Activated CD4-positive, alpha-beta T cell treated with anti-CD3 and anti-CD28 coated beads, Interleukin-2, amount 10 ng/mL, durations not matched to agents 7 days and 5 days (primary cell): ENCODE data around the gene OR56A5. TPM values are rescaled to one million over a fixed set of nuclear protein-coding genes. Genes with fewer than 3 reads are reported as not detected.

ENCODE experiments used
- CTCF ChIA-PET: fragments of 350-600 bp; sonication (Branson Sonifier 250); formaldehyde crosslinking; loops from one replicate; lab custom pipeline; 2021; ENCODE audit warnings: antibody characterized with exemption; lab: Charles Lee
- POLR2A ChIA-PET: fragments of 350-600 bp; sonication (Branson Sonifier 250); formaldehyde crosslinking; loops from one replicate; lab custom pipeline; 2021; ENCODE audit warnings: antibody characterized with exemption; lab: Charles Lee
- DNase-seq: peaks from one replicate; pipeline ENCODE4 v3.0.0-alpha.2; 2020
- H3K27ac Mint-ChIP-seq: one replicate; pipeline ENCODE4 v1.8.0; 2021; ENCODE audit warnings: mild to moderate bottlenecking, moderate library complexity, mixed read lengths
- H3K27me3 Mint-ChIP-seq: one replicate; pipeline ENCODE4 v1.8.0; 2021; ENCODE audit warnings: mixed read lengths
- H3K36me3 Mint-ChIP-seq: one replicate; pipeline ENCODE4 v1.8.0; 2021; ENCODE audit warnings: low read depth, mixed read lengths
- H3K4me1 Mint-ChIP-seq: one replicate; pipeline ENCODE4 v1.8.0; 2021; ENCODE audit warnings: mixed read lengths
- H3K4me3 Mint-ChIP-seq: one replicate; pipeline ENCODE4 v1.8.0; 2021; ENCODE audit warnings: mild to moderate bottlenecking, moderate library complexity, mixed read lengths
- H3K9me3 Mint-ChIP-seq: one replicate; pipeline ENCODE4 v1.8.0; 2021; ENCODE audit warnings: mixed read lengths
- total RNA-seq, 2 experiments: library from RNA; stranded (reverse); gene quantifications; one replicate each; pipeline ENCODE4 v1.2.3, GENCODE V29; 2021

OR56A5 gene
- total RNA-seq: not detected

GRCh38 chr11:5968394-5968793 is at the start of gene OR56A5:
Gene OR56A5, minus strand, starts transcription at chr11:5968494. Its CDS starts 0 bp downstream, at chr11:5968494.
- H3K36me3 Mint-ChIP-seq: no peaks in the 10 kb centered on the region
- no peaks in the 10 kb centered on the region for H3K4me1 Mint-ChIP-seq
- no peak within 1 kb of the TSS for H3K27ac Mint-ChIP-seq
- ChIA-PET POLR2A (no interaction called here), CTCF (no interaction called here)
- peaks cover 4% of the 10 kb centered on the region for H3K9me3 Mint-ChIP-seq
- peaks cover 12% of the 10 kb centered on the region for H3K27me3 Mint-ChIP-seq
- DNase-seq: no peak
- H3K4me3 Mint-ChIP-seq: no peak within 1 kb of the TSS

- POLR2A ChIA-PET: no interaction called here
- CTCF ChIA-PET: interaction anchor here (1.1 kb wide), 1 partner anchor 338 kb away, joined by 3 read pairs; no protein-coding TSS in a partner anchor
These were observed 44.7 kb upstream of the OR56A5 start for GRCh38 chr11:6013042-6013441.

GRCh38 chr11:6012035-6012668 is 43.9 kb upstream of the OR56A5 start:
- H3K9me3 Mint-ChIP-seq: peaks cover 4% of the 10 kb centered on the region
- H3K27ac Mint-ChIP-seq: no peak overlapping the region
- CTCF ChIA-PET: interaction anchor here (0.8 kb wide), 1 partner anchor 40 kb away, joined by 3 read pairs; no protein-coding TSS in a partner anchor
- H3K4me1 Mint-ChIP-seq: no peaks in the 10 kb centered on the region
- H3K36me3 Mint-ChIP-seq: no peaks in the 10 kb centered on the region
- DNase-seq: no peak
- POLR2A ChIA-PET: no interaction called here
- H3K27me3 Mint-ChIP-seq: peaks cover 14% of the 10 kb centered on the region
- H3K4me3 Mint-ChIP-seq: no peak overlapping the region

More at GRCh38 chr11:6013042-6013441, 44.7 kb upstream of the OR56A5 start:
- no peaks in the 10 kb centered on the region for H3K36me3 Mint-ChIP-seq
- H3K9me3 Mint-ChIP-seq: peaks cover 4% of the 10 kb centered on the region
- DNase-seq: no peak
- H3K4me1 Mint-ChIP-seq: no peaks in the 10 kb centered on the region
- H3K27ac Mint-ChIP-seq: no peak overlapping the region
- no peak overlapping the region for H3K4me3 Mint-ChIP-seq
- peaks cover 14% of the 10 kb centered on the region for H3K27me3 Mint-ChIP-seq

- no peaks in the 10 kb centered on the region for H3K4me1 Mint-ChIP-seq
- no peaks in the 10 kb centered on the region for H3K9me3 Mint-ChIP-seq
- H3K27me3 Mint-ChIP-seq: peaks cover 17% of the 10 kb centered on the region
- POLR2A ChIA-PET: no interaction called here
- DNase-seq: no peak
- no peaks in the 10 kb centered on the region for H3K36me3 Mint-ChIP-seq
- CTCF ChIA-PET: no interaction called here
- H3K27ac Mint-ChIP-seq: no peak within 1 kb of the TSS
- no peak within 1 kb of the TSS for H3K4me3 Mint-ChIP-seq
These were observed 38.6 kb upstream of the OR56A5 start, which contains the start of gene OR56A4 for GRCh38 chr11:6006846-6007245. Gene OR56A4, minus strand, starts transcription at chr11:6006946. Its CDS starts 3,954 bp downstream, at chr11:6002992.

GRCh38 chr11:6006395-6006794 is 38.1 kb upstream of the OR56A5 start:
- CTCF ChIA-PET: no interaction called here
- Mint-ChIP-seq H3K4me1 (no peaks in the 10 kb centered on the region), H3K9me3 (no peaks in the 10 kb centered on the region), H3K36me3 (no peaks in the 10 kb centered on the region), H3K27me3 (peaks cover 18% of the 10 kb centered on the region), H3K27ac (no peak overlapping the region), H3K4me3 (no peak overlapping the region)
- DNase-seq: no peak
- POLR2A ChIA-PET: no interaction called here

- Mint-ChIP-seq H3K27me3 (peaks cover 16% of the 10 kb centered on the region), H3K9me3 (no peaks in the 10 kb centered on the region), H3K27ac (no peak overlapping the region), H3K4me3 (no peak overlapping the region), H3K4me1 (no peaks in the 10 kb centered on the region), H3K36me3 (no peaks in the 10 kb centered on the region)
- DNase-seq: no peak
- ChIA-PET POLR2A (no interaction called here), CTCF (no interaction called here)
These were observed 34.0 kb upstream of the OR56A5 start for GRCh38 chr11:6002202-6002699.

- POLR2A ChIA-PET: no interaction called here
- H3K36me3 Mint-ChIP-seq: no peaks in the 10 kb centered on the region
- peaks cover 8% of the 10 kb centered on the region for H3K27me3 Mint-ChIP-seq
- no peaks in the 10 kb centered on the region for H3K9me3 Mint-ChIP-seq
- H3K4me3 Mint-ChIP-seq: no peak overlapping the region
- no peaks in the 10 kb centered on the region for H3K4me1 Mint-ChIP-seq
- CTCF ChIA-PET: no interaction called here
- no peak for DNase-seq
- H3K27ac Mint-ChIP-seq: no peak overlapping the region
These were observed 26.5 kb upstream of the OR56A5 start for GRCh38 chr11:5994791-5995190.

- POLR2A ChIA-PET: no interaction called here
- H3K4me1 Mint-ChIP-seq: no peaks in the 10 kb centered on the region
- CTCF ChIA-PET: no interaction called here
- H3K27me3 Mint-ChIP-seq: peaks cover 6% of the 10 kb centered on the region
- no peaks in the 10 kb centered on the region for H3K36me3 Mint-ChIP-seq
- no peaks in the 10 kb centered on the region for H3K9me3 Mint-ChIP-seq
- H3K4me3 Mint-ChIP-seq: no peak overlapping the region
- no peak for DNase-seq
- H3K27ac Mint-ChIP-seq: no peak overlapping the region
These were observed 24.4 kb upstream of the OR56A5 start for GRCh38 chr11:5992604-5993251.

GRCh38 chr11:5992150-5992549 is 23.9 kb upstream of the OR56A5 start:
- peaks cover 8% of the 10 kb centered on the region for H3K27me3 Mint-ChIP-seq
- H3K36me3 Mint-ChIP-seq: no peaks in the 10 kb centered on the region
- no peaks in the 10 kb centered on the region for H3K9me3 Mint-ChIP-seq
- H3K4me3 Mint-ChIP-seq: no peak overlapping the region
- no peak overlapping the region for H3K27ac Mint-ChIP-seq
- DNase-seq: no peak
- ChIA-PET POLR2A (no interaction called here), CTCF (no interaction called here)
- H3K4me1 Mint-ChIP-seq: no peaks in the 10 kb centered on the region

- Mint-ChIP-seq H3K4me3 (no peak overlapping the region), H3K36me3 (no peaks in the 10 kb centered on the region), H3K4me1 (no peaks in the 10 kb centered on the region), H3K27ac (no peak overlapping the region), H3K27me3 (peaks cover 9% of the 10 kb centered on the region), H3K9me3 (no peaks in the 10 kb centered on the region)
- DNase-seq: no peak
- POLR2A ChIA-PET: no interaction called here
- CTCF ChIA-PET: no interaction called here
These were observed 20.9 kb upstream of the OR56A5 start for GRCh38 chr11:5989203-5989602.

- ChIA-PET POLR2A (no interaction called here), CTCF (no interaction called here)
- Mint-ChIP-seq H3K4me3 (no peak within 1 kb of the TSS), H3K27ac (no peak within 1 kb of the TSS), H3K4me1 (no peaks in the 10 kb centered on the region), H3K27me3 (peaks cover 12% of the 10 kb centered on the region), H3K9me3 (no peaks in the 10 kb centered on the region), H3K36me3 (no peaks in the 10 kb centered on the region)
- no peak for DNase-seq
These were observed 18.6 kb upstream of the OR56A5 start, which contains the start of gene OR52L1 for GRCh38 chr11:5986885-5987284. Gene OR52L1, minus strand, starts transcription at chr11:5986985. Its CDS starts 55 bp downstream, at chr11:5986930.

GRCh38 chr11:5983443-5983842 is 15.1 kb upstream of the OR56A5 start:
- H3K27me3 Mint-ChIP-seq: peaks cover 8% of the 10 kb centered on the region
- no peak overlapping the region for H3K4me3 Mint-ChIP-seq
- no peak for DNase-seq
- ChIA-PET POLR2A (interaction anchor here (0.6 kb wide), 1 partner anchor 28 kb away, joined by 4 read pairs; no protein-coding TSS in a partner anchor), CTCF (no interaction called here)
- H3K27ac Mint-ChIP-seq: no peak overlapping the region
- H3K9me3 Mint-ChIP-seq: no peaks in the 10 kb centered on the region
- no peaks in the 10 kb centered on the region for H3K4me1 Mint-ChIP-seq
- no peaks in the 10 kb centered on the region for H3K36me3 Mint-ChIP-seq

- ChIA-PET POLR2A (no interaction called here), CTCF (interaction anchor here (0.8 kb wide), 1 partner anchor 15 kb away, joined by 3 read pairs; no protein-coding TSS in a partner anchor)
- DNase-seq: no peak
- Mint-ChIP-seq H3K9me3 (no peaks in the 10 kb centered on the region), H3K4me1 (no peaks in the 10 kb centered on the region), H3K27ac (no peak overlapping the region), H3K4me3 (no peak overlapping the region), H3K27me3 (peaks cover 12% of the 10 kb centered on the region), H3K36me3 (no peaks in the 10 kb centered on the region)
These were observed 5.2 kb upstream of the OR56A5 start for GRCh38 chr11:5973530-5973929.
